BLaER1 treated with 17β-estradiol and CSF1 and Interleukin-3, amounts not matched to agents 10 nM and 100 nM (cell line): Measurements from ENCODE around the gene LRRC15.

Source experiments
- H3K27ac ChIP-seq, 11 experiments: shearing (Covaris generic); formaldehyde crosslinking; 2 replicates each; pipeline ENCODE4 v1.8.1; 2022
- H3K27me3 ChIP-seq, 11 experiments: shearing (Covaris generic); formaldehyde crosslinking; 2 replicates each; pipeline ENCODE4 v1.8.1; 2022
- H3K36me3 ChIP-seq, 11 experiments: shearing (Covaris generic); formaldehyde crosslinking; 2 replicates each; pipeline ENCODE4 v1.8.1; 2022
- H3K4me1 ChIP-seq, 10 experiments: shearing (Covaris generic); formaldehyde crosslinking; 2 replicates each; pipeline ENCODE4 v1.8.1; 2022
- H3K4me2 ChIP-seq, 11 experiments: shearing (Covaris generic); formaldehyde crosslinking; 2 replicates each; pipeline ENCODE4 v1.8.1; 2022
- H3K4me3 ChIP-seq, 10 experiments: shearing (Covaris generic); formaldehyde crosslinking; 2 replicates each; pipeline ENCODE4 v1.8.1; 2022
- H3K9ac ChIP-seq, 11 experiments: shearing (Covaris generic); formaldehyde crosslinking; 2 replicates each; pipeline ENCODE4 v1.8.1; 2022
- H3K9me3 ChIP-seq, 11 experiments: shearing (Covaris generic); formaldehyde crosslinking; replicated peaks in 1 of 11; 2 replicates each; pipeline ENCODE4 v1.8.1; 2022
- H4K20me1 ChIP-seq, 11 experiments: shearing (Covaris generic); formaldehyde crosslinking; 2 replicates each; pipeline ENCODE4 v1.8.1; 2022
- Cebpa-rat ChIP-seq, 11 experiments: shearing (Covaris generic); IDR thresholded peaks; 2 replicates each; pipeline ENCODE4 v1.8.1; 2022

Gene LRRC15

DNA sequence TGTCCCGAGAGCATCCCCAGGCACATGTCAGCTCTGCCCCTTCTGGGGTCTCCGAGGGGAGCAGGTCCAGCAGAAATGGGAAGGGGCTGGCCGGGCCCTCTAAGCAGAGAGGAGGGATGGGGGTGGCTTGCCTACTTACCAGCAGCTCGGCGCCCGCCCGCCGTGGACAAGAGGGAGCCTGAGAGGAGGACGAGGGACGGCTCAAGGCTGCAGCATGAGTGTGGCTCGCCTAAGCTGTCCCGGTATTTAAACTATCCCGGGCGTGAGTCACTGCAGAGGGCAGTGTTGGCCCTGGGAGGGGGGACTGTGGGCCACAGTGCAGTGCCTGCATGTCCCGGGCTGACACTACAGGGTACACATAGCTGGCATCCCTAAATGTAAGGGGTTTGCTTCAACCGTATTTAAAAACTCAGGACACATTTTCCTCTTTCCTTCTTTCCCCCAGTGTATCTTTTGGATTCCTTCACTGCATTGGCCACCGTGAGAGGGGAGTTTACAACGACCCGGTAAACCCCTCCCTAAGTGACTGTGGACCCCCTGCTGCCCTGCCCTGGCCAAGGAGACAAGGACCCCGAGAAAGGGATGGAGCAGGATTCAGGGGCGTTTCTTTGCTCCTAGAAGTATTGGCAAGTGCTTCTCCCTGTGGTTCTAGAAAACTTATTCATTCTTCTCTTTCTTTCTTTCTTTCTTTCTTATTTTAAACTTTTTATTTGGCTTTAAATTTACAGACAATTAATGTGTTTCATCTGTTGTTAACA lies at the start of gene LRRC15:
TSS of gene LRRC15 (minus strand) at position 222 of the 758 bp plus-strand sequence. CDS start 8,700 bp downstream, outside the sequence.
- peak within 1 kb of the TSS; percentile 52 to 96 (median 76) for H3K4me2 ChIP-seq
- no peaks in the 10 kb centered on the region for H4K20me1 ChIP-seq
- H3K27me3 ChIP-seq: peaks cover 0 to 29% (median 0%) of the 10 kb centered on the region in 11 experiments; a peak in 10 of 22 replicates
- peaks cover 0 to 3% (median 0%) of the 10 kb centered on the region in 11 experiments; a peak in 1 of 22 replicates for H3K9me3 ChIP-seq
- H3K4me3 ChIP-seq: peak within 1 kb of the TSS in 2 of 10 experiments; percentile 31 to 48; a peak in 3 of 20 replicates
- peak within 1 kb of the TSS in 6 of 11 experiments; percentile 8 to 90 (median 68); a peak in 9 of 22 replicates for H3K27ac ChIP-seq
- no peak for TF ChIP-seq Cebpa-rat (IDR thresholded peaks at IDR 0.05)
- H3K4me1 ChIP-seq: peaks cover 30 to 75% (median 61%) of the 10 kb centered on the region in 10 experiments
- H3K36me3 ChIP-seq: no peaks in the 10 kb centered on the region
- peak within 1 kb of the TSS in 4 of 11 experiments; percentile 14 to 65 (median 55); a peak in 6 of 22 replicates for H3K9ac ChIP-seq

DNA sequence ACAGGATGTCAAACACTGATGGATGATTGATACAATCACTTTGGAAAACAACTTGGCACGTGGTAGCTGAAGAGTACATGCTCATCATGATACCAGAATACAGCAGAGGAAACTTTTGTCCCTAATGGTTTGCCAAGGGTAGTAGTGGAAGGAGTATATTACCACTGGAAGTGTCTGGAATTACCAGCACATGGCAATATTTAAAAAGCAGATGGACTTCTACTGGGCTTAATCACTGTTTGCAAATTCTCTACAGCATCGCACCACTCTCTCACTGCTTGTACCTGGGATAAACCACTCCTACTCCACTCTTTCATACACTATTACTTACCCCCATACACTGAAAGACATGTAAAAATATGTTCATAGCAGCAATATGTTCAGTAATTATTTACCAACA lies 49.1 kb upstream of the LRRC15 start:
- Histone ChIP-seq H3K9me3 (peaks cover 0 to 4% (median 0%) of the 10 kb centered on the region in 11 experiments; a peak in 2 of 22 replicates), H3K27me3 (no peaks in the 10 kb centered on the region), H3K4me2 (no peak overlapping the region), H4K20me1 (peaks cover 0 to 95% (median 3%) of the 10 kb centered on the region in 11 experiments; a peak in 7 of 22 replicates), H3K4me1 (no peaks in the 10 kb centered on the region; a peak in 1 of 20 replicates), H3K36me3 (peaks cover 63 to 97% (median 80%) of the 10 kb centered on the region in 11 experiments), H3K9ac (no peak overlapping the region), H3K27ac (no peak overlapping the region), H3K4me3 (no peak overlapping the region)
- TF ChIP-seq Cebpa-rat (IDR thresholded peaks at IDR 0.05): no peak

DNA sequence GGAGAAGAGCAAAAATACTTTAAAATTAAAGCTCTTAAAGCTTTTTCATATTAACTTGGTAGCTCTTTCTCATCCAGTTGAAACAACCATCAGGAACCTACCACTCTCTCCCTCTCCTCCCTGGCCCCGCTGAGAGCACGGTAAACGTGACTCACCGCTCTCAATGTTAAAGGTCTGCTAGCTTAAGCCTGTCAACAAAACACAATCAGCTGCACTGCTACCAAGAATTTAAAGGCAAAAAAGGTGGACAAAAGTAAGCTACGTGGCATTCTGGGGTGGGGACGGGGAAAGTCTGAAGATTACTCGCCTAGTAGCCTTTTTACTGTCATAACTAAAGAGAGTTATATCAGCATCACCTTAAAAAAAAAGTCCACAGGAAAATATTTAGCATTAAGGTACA lies 37.9 kb upstream of the LRRC15 start:
- no peak for TF ChIP-seq Cebpa-rat (IDR thresholded peaks at IDR 0.05)
- Histone ChIP-seq H3K27ac (no peak overlapping the region), H3K4me1 (peaks cover 0 to 32% (median 16%) of the 10 kb centered on the region in 10 experiments; a peak in 13 of 20 replicates), H3K36me3 (peaks cover 39 to 90% (median 50%) of the 10 kb centered on the region in 11 experiments; a peak in 21 of 22 replicates), H3K4me2 (no peak overlapping the region), H4K20me1 (peaks cover 0 to 97% (median 0%) of the 10 kb centered on the region in 11 experiments; a peak in 6 of 22 replicates), H3K27me3 (no peaks in the 10 kb centered on the region), H3K4me3 (no peak overlapping the region), H3K9ac (no peak overlapping the region), H3K9me3 (no peaks in the 10 kb centered on the region)

DNA sequence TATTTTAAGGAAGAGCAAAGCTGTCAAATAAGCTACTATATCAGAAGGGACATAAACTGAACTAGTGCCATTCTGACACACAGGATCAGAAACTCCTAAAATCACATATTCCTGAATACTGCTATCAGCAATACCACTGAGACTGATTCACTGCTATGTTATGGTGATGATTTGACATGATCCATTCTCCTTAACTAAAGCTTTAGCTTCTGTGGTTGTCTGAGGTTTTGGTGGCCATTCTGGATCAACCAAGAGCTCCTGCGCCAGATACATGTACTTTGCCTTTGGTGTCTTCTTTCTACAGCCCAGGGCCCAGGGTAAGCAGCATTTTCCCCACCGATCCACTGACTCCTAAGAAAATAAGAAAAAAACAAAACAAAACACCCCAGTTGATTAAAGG lies 36.2 kb upstream of the LRRC15 start:
- no peak overlapping the region for H3K4me2 ChIP-seq
- H3K4me1 ChIP-seq: peaks cover 0 to 47% (median 23%) of the 10 kb centered on the region in 10 experiments; a peak in 15 of 20 replicates
- no peaks in the 10 kb centered on the region for H3K9me3 ChIP-seq
- peaks cover 26 to 83% (median 39%) of the 10 kb centered on the region in 11 experiments; a peak in 21 of 22 replicates for H3K36me3 ChIP-seq
- H4K20me1 ChIP-seq: peaks cover 0 to 94% (median 0%) of the 10 kb centered on the region in 11 experiments; a peak in 7 of 22 replicates
- no peak overlapping the region for H3K27ac ChIP-seq
- H3K27me3 ChIP-seq: 0 out of 22 replicates have a peak, but pooled peaks cover 0 to 4% (median 0%) of the 10 kb centered on the region in 11 experiments
- no peak for TF ChIP-seq Cebpa-rat (IDR thresholded peaks at IDR 0.05)
- no peak overlapping the region for H3K4me3 ChIP-seq
- no peak overlapping the region for H3K9ac ChIP-seq

DNA sequence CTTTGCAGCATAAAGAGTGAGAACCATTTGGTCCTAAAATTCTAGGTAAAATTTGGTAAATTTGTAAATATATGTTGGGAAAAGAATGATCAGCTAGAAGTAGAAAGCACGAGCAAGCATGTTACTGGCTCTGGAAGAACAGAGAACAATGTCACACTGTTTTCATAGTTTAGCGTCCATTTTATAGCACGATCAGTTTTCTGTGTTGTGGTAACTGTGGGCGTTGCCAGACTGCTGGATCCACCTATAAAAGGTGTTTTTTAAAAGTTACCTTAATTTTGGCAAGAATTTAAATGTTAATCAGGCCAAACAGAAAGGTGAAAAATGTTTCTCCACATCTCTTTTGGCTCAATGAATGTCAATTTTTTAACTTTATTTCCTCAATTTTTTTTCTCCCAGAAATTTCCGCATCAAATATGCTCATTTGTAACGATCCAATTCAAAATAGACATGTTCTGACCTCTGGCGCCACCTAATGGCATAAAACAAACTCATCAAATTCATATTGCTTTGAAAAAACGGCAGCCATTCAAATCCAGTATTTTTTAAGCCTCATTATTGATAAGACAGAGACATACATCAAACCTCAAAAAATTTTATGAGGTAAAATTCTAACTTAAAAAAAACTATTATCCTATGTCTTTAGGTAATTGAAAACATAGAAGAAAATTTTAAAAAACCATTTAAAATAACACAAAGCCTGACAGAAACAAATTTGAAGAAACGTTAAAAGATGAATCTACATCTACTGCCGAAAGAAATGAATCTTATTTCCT lies 35.0 kb upstream of the LRRC15 start:
- Histone ChIP-seq H3K4me3 (no peak overlapping the region), H3K27ac (no peak overlapping the region), H3K4me2 (peak overlapping the region in 1 of 11 experiments; percentile 10; a peak in 1 of 22 replicates), H3K4me1 (peaks cover 6 to 44% (median 21%) of the 10 kb centered on the region in 10 experiments; a peak in 17 of 20 replicates), H3K9ac (no peak overlapping the region), H3K27me3 (peaks cover 0 to 11% (median 0%) of the 10 kb centered on the region in 11 experiments; a peak in 5 of 22 replicates), H3K36me3 (peaks cover 22 to 74% (median 33%) of the 10 kb centered on the region in 11 experiments; a peak in 21 of 22 replicates), H4K20me1 (peaks cover 0 to 84% (median 0%) of the 10 kb centered on the region in 11 experiments; a peak in 7 of 22 replicates), H3K9me3 (no peaks in the 10 kb centered on the region)
- no peak for TF ChIP-seq Cebpa-rat (IDR thresholded peaks at IDR 0.05)

DNA sequence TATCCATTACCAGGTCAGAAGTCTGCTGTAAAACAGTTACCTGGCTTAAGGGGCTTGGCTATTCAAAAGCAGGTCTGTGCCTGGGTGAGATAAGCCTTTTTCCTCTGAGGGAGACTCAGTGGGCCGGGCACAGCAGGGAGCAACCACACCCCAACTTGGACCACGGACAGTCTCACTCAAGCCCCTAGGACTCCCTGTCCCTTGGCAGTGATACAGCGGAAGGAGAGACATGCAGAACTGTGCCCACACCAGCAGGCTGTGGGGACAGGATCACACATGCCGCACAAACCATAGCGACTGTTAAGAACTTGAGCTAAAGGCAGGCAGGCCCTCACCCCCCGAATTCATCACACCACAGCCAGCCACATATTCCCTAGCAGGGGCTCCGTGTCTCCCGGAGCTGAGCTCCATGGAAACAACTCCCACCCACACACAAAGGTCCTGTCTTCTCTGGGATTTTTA lies 32.4 kb upstream of the LRRC15 start:
- no peak for TF ChIP-seq Cebpa-rat (IDR thresholded peaks at IDR 0.05)
- Histone ChIP-seq H4K20me1 (peaks cover 0 to 62% (median 0%) of the 10 kb centered on the region in 11 experiments; a peak in 7 of 22 replicates), H3K9me3 (no peaks in the 10 kb centered on the region), H3K4me2 (peak overlapping the region in 5 of 11 experiments; percentile 2 to 41 (median 29); a peak in 5 of 22 replicates), H3K27ac (no peak overlapping the region), H3K27me3 (peaks cover 17 to 37% (median 25%) of the 10 kb centered on the region in 11 experiments), H3K9ac (no peak overlapping the region), H3K4me1 (peaks cover 26 to 63% (median 45%) of the 10 kb centered on the region in 10 experiments), H3K36me3 (peaks cover 6 to 47% (median 19%) of the 10 kb centered on the region in 11 experiments; a peak in 18 of 22 replicates), H3K4me3 (no peak overlapping the region)

DNA sequence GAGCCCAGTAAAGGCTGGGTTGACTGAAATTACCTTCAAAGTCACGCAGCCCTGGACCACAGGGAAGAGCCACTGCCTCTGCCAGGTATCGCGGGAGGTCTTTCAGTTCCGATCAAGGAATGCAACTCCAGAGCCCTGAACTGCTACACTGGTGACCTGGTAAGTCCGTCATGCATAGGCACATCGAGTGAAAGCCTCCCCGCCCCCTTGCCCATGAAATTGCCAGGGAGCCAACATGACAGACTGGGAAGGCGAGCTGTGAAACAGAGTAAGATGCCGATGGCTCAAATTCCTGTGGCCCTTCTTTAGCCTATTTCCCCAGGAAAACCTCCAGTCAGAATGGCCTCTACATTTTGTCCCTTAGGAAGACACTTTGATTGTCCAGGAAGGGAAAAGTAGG lies 31.8 kb upstream of the LRRC15 start:
- peaks cover 0 to 57% (median 0%) of the 10 kb centered on the region in 11 experiments; a peak in 7 of 22 replicates for H4K20me1 ChIP-seq
- no peak for TF ChIP-seq Cebpa-rat (IDR thresholded peaks at IDR 0.05)
- H3K4me2 ChIP-seq: peak overlapping the region in 5 of 11 experiments; percentile 22 to 41 (median 30); a peak in 9 of 22 replicates
- no peak overlapping the region for H3K4me3 ChIP-seq
- no peaks in the 10 kb centered on the region for H3K9me3 ChIP-seq
- H3K4me1 ChIP-seq: peaks cover 32 to 68% (median 51%) of the 10 kb centered on the region in 10 experiments
- peaks cover 6 to 42% (median 18%) of the 10 kb centered on the region in 11 experiments; a peak in 18 of 22 replicates for H3K36me3 ChIP-seq
- peaks cover 17 to 41% (median 26%) of the 10 kb centered on the region in 11 experiments for H3K27me3 ChIP-seq
- H3K9ac ChIP-seq: no peak overlapping the region
- H3K27ac ChIP-seq: no peak overlapping the region

DNA sequence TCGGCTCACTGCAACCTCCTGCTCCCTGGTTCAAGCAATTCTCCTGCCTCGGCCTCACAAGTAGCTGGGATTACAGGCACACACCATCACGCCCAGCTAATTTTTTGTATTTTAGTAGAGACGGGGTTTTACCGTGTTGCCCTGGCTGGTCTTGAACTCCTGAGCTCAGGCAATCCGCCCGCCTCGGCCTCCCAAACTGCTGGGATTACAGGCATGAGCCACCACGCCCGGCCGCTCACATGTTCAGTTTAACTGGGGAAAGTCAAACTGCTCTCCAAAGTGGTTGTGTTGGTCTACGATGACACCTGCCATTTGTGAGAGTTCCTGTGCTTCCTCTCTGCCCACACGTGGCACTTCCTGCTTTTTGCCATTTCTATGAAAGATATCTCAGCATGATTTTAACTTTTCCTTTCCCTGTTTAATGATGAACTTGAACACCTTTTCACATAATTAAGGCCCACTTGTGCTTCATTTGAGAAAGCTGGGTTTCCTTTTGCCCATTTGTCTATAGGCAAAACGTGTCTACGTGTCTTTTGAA lies 30.4 kb upstream of the LRRC15 start:
- Histone ChIP-seq H3K9ac (no peak overlapping the region), H4K20me1 (peaks cover 0 to 43% (median 0%) of the 10 kb centered on the region in 11 experiments; a peak in 6 of 22 replicates), H3K27ac (peak overlapping the region in 1 of 11 experiments; percentile 11; a peak in 1 of 22 replicates), H3K9me3 (no peaks in the 10 kb centered on the region), H3K4me3 (no peak overlapping the region), H3K4me2 (peak overlapping the region in 10 of 11 experiments; percentile 9 to 98 (median 79); a peak in 16 of 22 replicates), H3K4me1 (peaks cover 46 to 81% (median 65%) of the 10 kb centered on the region in 10 experiments), H3K27me3 (peaks cover 17 to 41% (median 26%) of the 10 kb centered on the region in 11 experiments), H3K36me3 (peaks cover 0 to 28% (median 6%) of the 10 kb centered on the region in 11 experiments; a peak in 11 of 22 replicates)
- no peak for TF ChIP-seq Cebpa-rat (IDR thresholded peaks at IDR 0.05)
